ENCODE data around the gene CNKSR3.

Gene CNKSR3

GRCh38 chr6:154399097-154399496 lies 111.4 kb downstream of the CNKSR3 start:
- H3K36me3 Mint-ChIP-seq (ENCODE audit: low read depth), result no peaks in the 10 kb centered on the region
- H3K4me1 Mint-ChIP-seq (ENCODE audit: low read depth), result no peaks in the 10 kb centered on the region
- no peaks in the 10 kb centered on the region for H3K27me3 Mint-ChIP-seq (ENCODE audit: low read depth)
- H3K27ac Mint-ChIP-seq, result no peak overlapping the region
- H3K4me3 Mint-ChIP-seq, result no peak overlapping the region
- H3K9me3 Mint-ChIP-seq, result no peaks in the 10 kb centered on the region

GRCh38 chr6:154397491-154398195 lies 112.8 kb downstream of the CNKSR3 start:
- H3K27me3 Mint-ChIP-seq (ENCODE audit: low read depth), result no peaks in the 10 kb centered on the region
- H3K36me3 Mint-ChIP-seq (ENCODE audit: low read depth), result no peaks in the 10 kb centered on the region
- H3K9me3 Mint-ChIP-seq, result no peaks in the 10 kb centered on the region
- no peak overlapping the region for H3K4me3 Mint-ChIP-seq
- H3K27ac Mint-ChIP-seq, result no peak overlapping the region
- no peaks in the 10 kb centered on the region for H3K4me1 Mint-ChIP-seq (ENCODE audit: low read depth)

- no peaks in the 10 kb centered on the region for H3K36me3 Mint-ChIP-seq (ENCODE audit: low read depth)
- H3K27me3 Mint-ChIP-seq (ENCODE audit: low read depth), result no peaks in the 10 kb centered on the region
- H3K27ac Mint-ChIP-seq, result no peak overlapping the region
- H3K4me3 Mint-ChIP-seq, result no peak overlapping the region
- no peaks in the 10 kb centered on the region for H3K9me3 Mint-ChIP-seq
- no peaks in the 10 kb centered on the region for H3K4me1 Mint-ChIP-seq (ENCODE audit: low read depth)
These were observed 114.6 kb downstream of the CNKSR3 start for GRCh38 chr6:154395878-154396277.

- no peak overlapping the region for H3K27ac Mint-ChIP-seq
- H3K36me3 Mint-ChIP-seq (ENCODE audit: low read depth), result no peaks in the 10 kb centered on the region
- H3K27me3 Mint-ChIP-seq (ENCODE audit: low read depth), result no peaks in the 10 kb centered on the region
- no peaks in the 10 kb centered on the region for H3K9me3 Mint-ChIP-seq
- no peak overlapping the region for H3K4me3 Mint-ChIP-seq
- no peaks in the 10 kb centered on the region for H3K4me1 Mint-ChIP-seq (ENCODE audit: low read depth)
These were observed 115.2 kb downstream of the CNKSR3 start for GRCh38 chr6:154395316-154395715.

GRCh38 chr6:154394571-154394970 lies 115.9 kb downstream of the CNKSR3 start:
- Mint-ChIP-seq H3K9me3 (no peaks in the 10 kb centered on the region), H3K4me1 (ENCODE audit: low read depth) (no peaks in the 10 kb centered on the region), H3K27me3 (ENCODE audit: low read depth) (no peaks in the 10 kb centered on the region), H3K36me3 (ENCODE audit: low read depth) (no peaks in the 10 kb centered on the region), H3K4me3 (no peak overlapping the region), H3K27ac (no peak overlapping the region)

- no peak overlapping the region for H3K27ac Mint-ChIP-seq
- no peak overlapping the region for H3K4me3 Mint-ChIP-seq
- no peaks in the 10 kb centered on the region for H3K36me3 Mint-ChIP-seq (ENCODE audit: low read depth)
- H3K4me1 Mint-ChIP-seq (ENCODE audit: low read depth), result no peaks in the 10 kb centered on the region
- H3K27me3 Mint-ChIP-seq (ENCODE audit: low read depth), result peaks cover 5% of the 10 kb centered on the region
- H3K9me3 Mint-ChIP-seq, result no peaks in the 10 kb centered on the region
These were observed 120.5 kb downstream of the CNKSR3 start for GRCh38 chr6:154390034-154390433.

- Mint-ChIP-seq H3K9me3 (no peaks in the 10 kb centered on the region), H3K36me3 (ENCODE audit: low read depth) (no peaks in the 10 kb centered on the region), H3K4me1 (ENCODE audit: low read depth) (no peaks in the 10 kb centered on the region), H3K27ac (no peak overlapping the region), H3K4me3 (no peak overlapping the region), H3K27me3 (ENCODE audit: low read depth) (peaks cover 5% of the 10 kb centered on the region)
These were observed 121.7 kb downstream of the CNKSR3 start for GRCh38 chr6:154388803-154389202.

GRCh38 chr6:154386848-154387717 lies 123.4 kb downstream of the CNKSR3 start:
- Mint-ChIP-seq H3K36me3 (ENCODE audit: low read depth) (no peaks in the 10 kb centered on the region), H3K4me1 (ENCODE audit: low read depth) (no peaks in the 10 kb centered on the region), H3K27me3 (ENCODE audit: low read depth) (peaks cover 5% of the 10 kb centered on the region), H3K27ac (no peak overlapping the region), H3K4me3 (no peak overlapping the region), H3K9me3 (no peaks in the 10 kb centered on the region)

GRCh38 chr6:154384191-154384590 lies 126.3 kb downstream of the CNKSR3 start:
- H3K36me3 Mint-ChIP-seq (ENCODE audit: low read depth), result no peaks in the 10 kb centered on the region
- H3K27me3 Mint-ChIP-seq (ENCODE audit: low read depth), result peaks cover 5% of the 10 kb centered on the region
- no peaks in the 10 kb centered on the region for H3K9me3 Mint-ChIP-seq
- no peaks in the 10 kb centered on the region for H3K4me1 Mint-ChIP-seq (ENCODE audit: low read depth)
- H3K27ac Mint-ChIP-seq, result no peak overlapping the region
- H3K4me3 Mint-ChIP-seq, result no peak overlapping the region

- no peak overlapping the region for H3K27ac Mint-ChIP-seq
- H3K9me3 Mint-ChIP-seq, result no peaks in the 10 kb centered on the region
- peaks cover 4% of the 10 kb centered on the region for H3K27me3 Mint-ChIP-seq (ENCODE audit: low read depth)
- no peaks in the 10 kb centered on the region for H3K4me1 Mint-ChIP-seq (ENCODE audit: low read depth)
- H3K4me3 Mint-ChIP-seq, result no peak overlapping the region
- H3K36me3 Mint-ChIP-seq (ENCODE audit: low read depth), result no peaks in the 10 kb centered on the region
These were observed 127.2 kb downstream of the CNKSR3 start for GRCh38 chr6:154383273-154383672.

- no peaks in the 10 kb centered on the region for H3K9me3 Mint-ChIP-seq
- no peaks in the 10 kb centered on the region for H3K27me3 Mint-ChIP-seq (ENCODE audit: low read depth)
- no peaks in the 10 kb centered on the region for H3K4me1 Mint-ChIP-seq (ENCODE audit: low read depth)
- H3K4me3 Mint-ChIP-seq, result no peak overlapping the region
- H3K36me3 Mint-ChIP-seq (ENCODE audit: low read depth), result no peaks in the 10 kb centered on the region
- H3K27ac Mint-ChIP-seq, result no peak overlapping the region
These were observed 127.7 kb downstream of the CNKSR3 start for GRCh38 chr6:154382740-154383139.

- H3K9me3 Mint-ChIP-seq, result no peaks in the 10 kb centered on the region
- H3K27me3 Mint-ChIP-seq (ENCODE audit: low read depth), result no peaks in the 10 kb centered on the region
- H3K4me1 Mint-ChIP-seq (ENCODE audit: low read depth), result no peaks in the 10 kb centered on the region
- no peak overlapping the region for H3K4me3 Mint-ChIP-seq
- no peaks in the 10 kb centered on the region for H3K36me3 Mint-ChIP-seq (ENCODE audit: low read depth)
- no peak overlapping the region for H3K27ac Mint-ChIP-seq
These were observed 128.9 kb downstream of the CNKSR3 start for GRCh38 chr6:154381548-154381947.

GRCh38 chr6:154380741-154381140 lies 129.7 kb downstream of the CNKSR3 start:
- Mint-ChIP-seq H3K4me1 (ENCODE audit: low read depth) (no peaks in the 10 kb centered on the region), H3K36me3 (ENCODE audit: low read depth) (no peaks in the 10 kb centered on the region), H3K27ac (no peak overlapping the region), H3K4me3 (no peak overlapping the region), H3K9me3 (no peaks in the 10 kb centered on the region), H3K27me3 (ENCODE audit: low read depth) (no peaks in the 10 kb centered on the region)

GRCh38 chr6:154379585-154379984 lies 130.9 kb downstream of the CNKSR3 start:
- H3K4me1 Mint-ChIP-seq (ENCODE audit: low read depth), result no peaks in the 10 kb centered on the region
- no peaks in the 10 kb centered on the region for H3K36me3 Mint-ChIP-seq (ENCODE audit: low read depth)
- no peak overlapping the region for H3K27ac Mint-ChIP-seq
- no peaks in the 10 kb centered on the region for H3K9me3 Mint-ChIP-seq
- H3K27me3 Mint-ChIP-seq (ENCODE audit: low read depth), result no peaks in the 10 kb centered on the region
- H3K4me3 Mint-ChIP-seq, result no peak overlapping the region

GRCh38 chr6:154378518-154378917 lies 132.0 kb downstream of the CNKSR3 start:
- Mint-ChIP-seq H3K4me1 (ENCODE audit: low read depth) (no peaks in the 10 kb centered on the region), H3K27me3 (ENCODE audit: low read depth) (no peaks in the 10 kb centered on the region), H3K9me3 (no peaks in the 10 kb centered on the region), H3K27ac (no peak overlapping the region), H3K36me3 (ENCODE audit: low read depth) (no peaks in the 10 kb centered on the region), H3K4me3 (no peak overlapping the region)

All from T-helper 1 cell treated with Interleukin-12 subunit alpha and Interleukin-12 subunit beta and Interleukin-4 antibody, amounts not matched to agents 30 μg/mL and 1 μg/mL, for 36 hours (primary cell).